Trophoblast cell (in vitro differentiated cells and primary cell): ENCODE measurements around the gene HS3ST3A1.

ENCODE experiments used
- DNase-seq, 2 donors: peaks; one replicate each; pipeline ENCODE4 v3.0.0-alpha.2; 2016
- H2AFZ ChIP-seq: 2 replicates; pipeline ENCODE4 v1.6.1; 2013; ENCODE audit warnings: low read length, moderate library complexity, mild to moderate bottlenecking; ENCODE audit not compliant: insufficient read depth, poor library complexity
- H2AK5ac ChIP-seq: 2 replicates; pipeline ENCODE4 v1.6.1; 2013; ENCODE audit warnings: mild to moderate bottlenecking, low read length
- H2BK120ac ChIP-seq: 2 replicates; pipeline ENCODE4 v1.6.1; 2013; ENCODE audit warnings: low read length, mild to moderate bottlenecking, moderate library complexity; ENCODE audit not compliant: insufficient read depth, poor library complexity
- H2BK12ac ChIP-seq: 2 replicates; pipeline ENCODE4 v1.6.1; 2013; ENCODE audit warnings: mild to moderate bottlenecking, low read length, moderate library complexity
- H2BK5ac ChIP-seq: 2 replicates; pipeline ENCODE4 v1.6.1; 2013; ENCODE audit warnings: low read length, low read depth, moderate library complexity, mild to moderate bottlenecking; ENCODE audit not compliant: poor library complexity
- H3K14ac ChIP-seq: 2 replicates; pipeline ENCODE4 v1.6.1; 2013; ENCODE audit warnings: mild to moderate bottlenecking, low read length
- H3K18ac ChIP-seq: 2 replicates; pipeline ENCODE4 v1.6.1; 2013; ENCODE audit warnings: mild to moderate bottlenecking, low read length
- H3K23ac ChIP-seq: 2 replicates; pipeline ENCODE4 v1.6.1; 2013; ENCODE audit warnings: low read length
- H3K27ac ChIP-seq: 2 replicates; pipeline ENCODE4 v1.5.1; 2013; ENCODE audit warnings: low read depth, mild to moderate bottlenecking, inconsistent platforms, low read length, moderate library complexity
- H3K27me3 ChIP-seq: 2 replicates; pipeline ENCODE4 v1.6.1; 2013; ENCODE audit warnings: inconsistent platforms, mild to moderate bottlenecking, low read length, moderate library complexity; ENCODE audit not compliant: insufficient read depth
- H3K36me3 ChIP-seq, 2 experiments: 1 replicate in 1 of 2; 2 replicates in 1 of 2; pipeline ENCODE4 v1.6.1; 2013; ENCODE audit warnings: low read length in 2 of 2, mild to moderate bottlenecking in 2 of 2, moderate library complexity in 1 of 2; ENCODE audit not compliant: insufficient read depth in 2 of 2, control insufficient read depth in 1 of 2
- H3K4ac ChIP-seq: 2 replicates; pipeline ENCODE4 v1.6.1; 2013; ENCODE audit warnings: low read depth, mild to moderate bottlenecking, low read length, moderate library complexity
- H3K4me1 ChIP-seq, 2 experiments: 1 replicate in 1 of 2; 2 replicates in 1 of 2; pipeline ENCODE4 v1.6.1; 2013; ENCODE audit warnings: low read length in 2 of 2, mild to moderate bottlenecking in 2 of 2, moderate library complexity in 1 of 2; ENCODE audit not compliant: insufficient read depth in 2 of 2, control insufficient read depth in 1 of 2
- H3K4me2 ChIP-seq: 2 replicates; pipeline ENCODE4 v1.6.1; 2013; ENCODE audit warnings: inconsistent platforms, mild to moderate bottlenecking, low read length, moderate library complexity
- H3K4me3 ChIP-seq: 2 replicates; pipeline ENCODE4 v1.5.1; 2013; ENCODE audit warnings: mild to moderate bottlenecking, low read depth, low read length, inconsistent platforms
- H3K79me1 ChIP-seq: one replicate; pipeline ENCODE4 v1.6.1; 2013; ENCODE audit warnings: low read length
- H3K79me2 ChIP-seq: 2 replicates; pipeline ENCODE4 v1.6.1; 2013; ENCODE audit warnings: low read length, mild to moderate bottlenecking; ENCODE audit not compliant: control insufficient read depth, insufficient read depth, poor library complexity
- H3K9ac ChIP-seq: 2 replicates; pipeline ENCODE4 v1.6.1; 2013; ENCODE audit warnings: mild to moderate bottlenecking, low read length
- H3K9me3 ChIP-seq: 2 replicates; pipeline ENCODE4 v1.6.1; 2013; ENCODE audit warnings: low read depth, mild to moderate bottlenecking, control low read depth, inconsistent platforms, low read length; ENCODE audit not compliant: insufficient read depth
- H4K12ac ChIP-seq: 2 replicates; pipeline ENCODE4 v1.6.1; 2013; ENCODE audit warnings: low read depth, mild to moderate bottlenecking, low read length, moderate library complexity
- H4K8ac ChIP-seq: 2 replicates; pipeline ENCODE4 v1.6.1; 2013; ENCODE audit warnings: low read depth, mild to moderate bottlenecking, low read length, moderate library complexity
- H4K91ac ChIP-seq: one replicate; pipeline ENCODE4 v1.6.1; 2013; ENCODE audit warnings: low read depth, mild to moderate bottlenecking, low read length, moderate library complexity
- WGBS: extraction: QIAGEN DNeasy Blood & Tissue Kit; methylation state at CpG from one replicate; pipeline ENCODE4 v1.1.7; 2013; ENCODE audit warnings: missing lambda C conversion rate; ENCODE audit not compliant: insufficient read length, insufficient coverage; ENCODE audit errors: extremely low coverage; 5-methylcytosine and 5-hydroxymethylcytosine counted together

Gene HS3ST3A1

GRCh38 chr17:13539421-13539820 lies 62.3 kb downstream of the HS3ST3A1 start:
- Histone ChIP-seq H2BK120ac (no peak overlapping the region), H4K91ac (no peak overlapping the region), H3K4ac (no peak overlapping the region), H2BK12ac (no peak overlapping the region), H4K12ac (no peak overlapping the region), H3K79me2 (no peaks in the 10 kb centered on the region), H2BK5ac (no peak overlapping the region), H3K14ac (no peak overlapping the region), H3K18ac (no peak overlapping the region), H3K23ac (no peak overlapping the region), H2AFZ (no peak overlapping the region), H3K27ac (no peak overlapping the region), H2AK5ac (no peak overlapping the region), H3K4me1 (peaks cover 0 to under 1% of the 10 kb centered on the region in 2 experiments), H4K8ac (no peak overlapping the region), H3K79me1 (no peaks in the 10 kb centered on the region), H3K27me3 (no peaks in the 10 kb centered on the region), H3K9me3 (no peaks in the 10 kb centered on the region), H3K36me3 (no peaks in the 10 kb centered on the region), H3K4me3 (no peak overlapping the region), H3K4me2 (no peak overlapping the region), H3K9ac (no peak overlapping the region)
- no peak for DNase-seq
- no CpG with 5 or more reads among the region's 5 CpGs for WGBS

DNA sequence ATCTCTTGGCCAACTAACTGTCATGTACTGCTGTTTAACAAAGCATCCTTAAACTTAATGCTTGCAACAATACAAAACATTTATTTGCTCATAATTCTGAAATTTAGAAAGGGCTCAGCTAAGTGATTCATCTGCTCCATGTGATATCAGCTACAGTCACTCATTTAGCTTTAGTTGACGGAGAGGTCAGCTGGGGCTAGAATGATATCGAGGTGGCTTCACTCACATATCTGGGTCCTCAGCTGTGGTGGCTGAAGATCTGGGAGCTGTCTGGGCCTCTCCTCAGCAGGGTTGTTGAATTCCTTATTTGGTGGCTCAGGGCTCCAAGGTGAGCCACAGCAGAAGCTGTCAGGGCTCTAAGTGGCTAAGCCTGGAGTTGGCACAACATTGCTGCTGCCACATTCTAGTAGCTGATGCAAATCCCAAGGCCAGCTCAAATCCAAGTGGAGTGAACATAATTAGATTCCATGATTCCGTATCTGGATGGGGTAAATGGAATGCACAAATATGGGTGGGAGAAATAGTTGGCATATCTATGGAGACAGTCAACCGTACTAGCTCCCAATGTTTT lies 62.8 kb downstream of the HS3ST3A1 start:
- Histone ChIP-seq H3K79me1 (no peaks in the 10 kb centered on the region), H2BK120ac (no peak overlapping the region), H3K4me3 (no peak overlapping the region), H3K4me1 (no peaks in the 10 kb centered on the region), H2BK5ac (no peak overlapping the region), H3K4me2 (no peak overlapping the region), H4K8ac (no peak overlapping the region), H2AFZ (no peak overlapping the region), H3K14ac (no peak overlapping the region), H3K36me3 (no peaks in the 10 kb centered on the region), H3K9ac (no peak overlapping the region), H3K79me2 (no peaks in the 10 kb centered on the region), H3K4ac (no peak overlapping the region), H2BK12ac (no peak overlapping the region), H4K12ac (no peak overlapping the region), H2AK5ac (no peak overlapping the region), H3K23ac (no peak overlapping the region), H3K27ac (no peak overlapping the region), H3K18ac (no peak overlapping the region), H4K91ac (no peak overlapping the region), H3K9me3 (no peaks in the 10 kb centered on the region), H3K27me3 (no peaks in the 10 kb centered on the region)
- peak; percentile 19 to 64 for DNase-seq
- WGBS, result no CpG with 5 or more reads among the region's 4 CpGs

DNA sequence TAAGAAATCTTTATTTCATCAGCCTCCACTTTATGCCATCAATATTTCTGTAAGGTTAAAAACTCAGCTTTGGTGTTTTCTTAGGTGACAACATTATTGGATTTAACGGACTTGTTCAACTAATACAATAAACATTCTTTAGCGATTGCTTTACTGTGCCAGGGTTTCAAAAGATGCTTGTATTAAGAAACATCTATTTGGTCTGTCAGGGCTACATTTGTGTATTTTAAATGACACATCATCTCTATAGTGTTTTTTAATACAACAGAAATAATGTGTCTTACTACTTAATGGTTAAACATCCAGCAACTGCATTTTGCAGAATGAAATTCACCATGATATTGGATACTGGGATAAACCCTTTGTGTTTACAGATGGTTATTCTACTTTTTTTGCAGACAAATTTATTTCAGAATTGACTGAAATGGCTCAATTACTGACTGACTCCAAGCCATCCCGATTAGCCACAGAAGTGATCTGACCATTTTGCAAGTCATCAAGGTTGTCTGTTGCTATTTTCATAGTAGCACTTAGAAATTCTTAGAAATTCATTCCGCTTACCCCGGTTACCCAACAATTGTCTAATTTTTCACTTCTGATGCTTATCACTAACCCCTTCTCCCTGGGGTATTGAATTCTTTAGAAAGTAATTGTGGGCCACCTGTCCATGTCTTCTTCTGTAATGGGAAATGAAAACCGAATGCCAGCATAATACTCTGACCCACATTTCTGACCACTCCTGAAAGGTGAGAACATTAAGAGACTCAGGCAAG lies 63.7 kb downstream of the HS3ST3A1 start:
- H2BK5ac ChIP-seq, result no peak overlapping the region
- no peaks in the 10 kb centered on the region for H3K36me3 ChIP-seq
- no peak overlapping the region for H3K23ac ChIP-seq
- H3K9me3 ChIP-seq, result no peaks in the 10 kb centered on the region
- H3K27me3 ChIP-seq, result no peaks in the 10 kb centered on the region
- no peak overlapping the region for H3K27ac ChIP-seq
- H3K18ac ChIP-seq, result no peak overlapping the region
- no peak overlapping the region for H4K91ac ChIP-seq
- no peak overlapping the region for H3K9ac ChIP-seq
- peak in 1 of 2 donors; percentile 57 for DNase-seq
- H2AK5ac ChIP-seq, result no peak overlapping the region
- no peaks in the 10 kb centered on the region for H3K79me1 ChIP-seq
- no peak overlapping the region for H4K8ac ChIP-seq
- no peak overlapping the region for H2BK12ac ChIP-seq
- H3K4me2 ChIP-seq, result no peak overlapping the region
- no peak overlapping the region for H3K14ac ChIP-seq
- no peak overlapping the region for H3K4ac ChIP-seq
- no peaks in the 10 kb centered on the region for H3K79me2 ChIP-seq
- no CpG with 5 or more reads among the region's 6 CpGs for WGBS
- no peaks in the 10 kb centered on the region for H3K4me1 ChIP-seq
- H4K12ac ChIP-seq, result no peak overlapping the region
- H2AFZ ChIP-seq, result no peak overlapping the region
- H3K4me3 ChIP-seq, result no peak overlapping the region
- H2BK120ac ChIP-seq, result no peak overlapping the region

DNA sequence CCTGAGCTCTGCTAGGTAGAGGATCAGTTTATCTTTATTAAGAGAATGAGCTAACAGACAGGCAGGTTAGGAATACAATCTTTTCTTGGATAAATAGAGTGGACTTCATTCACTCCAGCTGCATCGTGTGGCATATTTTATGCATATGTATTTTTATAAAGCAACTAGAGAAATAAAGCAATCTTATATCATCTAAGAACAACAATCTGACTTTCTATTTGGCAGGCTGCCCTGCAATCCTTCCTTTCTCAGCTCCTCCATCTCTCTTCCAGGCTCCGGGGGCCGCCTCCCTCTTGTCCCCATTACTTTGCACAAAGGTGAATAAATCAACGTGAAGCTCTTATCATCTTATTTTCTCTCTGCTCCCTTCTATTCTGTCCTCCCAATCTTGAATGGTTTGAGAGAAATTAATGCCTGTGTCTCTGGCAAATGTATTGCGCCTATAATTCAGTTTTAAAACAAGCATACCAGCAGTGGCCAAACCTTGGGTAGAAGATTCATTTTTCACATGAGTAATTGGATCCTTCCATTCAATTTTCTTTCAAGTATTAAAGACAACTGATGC lies 64.5 kb downstream of the HS3ST3A1 start:
- Histone ChIP-seq H4K8ac (no peak overlapping the region), H2BK12ac (no peak overlapping the region), H2BK120ac (no peak overlapping the region), H3K9ac (no peak overlapping the region), H3K27me3 (no peaks in the 10 kb centered on the region), H3K79me1 (no peaks in the 10 kb centered on the region), H3K9me3 (no peaks in the 10 kb centered on the region), H3K18ac (no peak overlapping the region), H3K14ac (no peak overlapping the region), H4K91ac (no peak overlapping the region), H4K12ac (no peak overlapping the region), H3K23ac (no peak overlapping the region), H3K79me2 (no peaks in the 10 kb centered on the region), H3K27ac (no peak overlapping the region), H3K36me3 (no peaks in the 10 kb centered on the region), H3K4me1 (no peaks in the 10 kb centered on the region), H3K4ac (no peak overlapping the region), H2AFZ (no peak overlapping the region), H2AK5ac (no peak overlapping the region), H2BK5ac (no peak overlapping the region), H3K4me2 (no peak overlapping the region), H3K4me3 (no peak overlapping the region)
- WGBS, result no CpG with 5 or more reads among the region's 5 CpGs
- no peak for DNase-seq
